Measurements from ENCODE around the gene TNS3.

TNS3 gene

GRCh38 chr7:47239931-47240421, 341.9 kb downstream of the TNS3 start:
- no peak for DNase-seq (ENCODE audit: extremely low read depth, low read depth)
- TF ChIP-seq, protein P1, sequence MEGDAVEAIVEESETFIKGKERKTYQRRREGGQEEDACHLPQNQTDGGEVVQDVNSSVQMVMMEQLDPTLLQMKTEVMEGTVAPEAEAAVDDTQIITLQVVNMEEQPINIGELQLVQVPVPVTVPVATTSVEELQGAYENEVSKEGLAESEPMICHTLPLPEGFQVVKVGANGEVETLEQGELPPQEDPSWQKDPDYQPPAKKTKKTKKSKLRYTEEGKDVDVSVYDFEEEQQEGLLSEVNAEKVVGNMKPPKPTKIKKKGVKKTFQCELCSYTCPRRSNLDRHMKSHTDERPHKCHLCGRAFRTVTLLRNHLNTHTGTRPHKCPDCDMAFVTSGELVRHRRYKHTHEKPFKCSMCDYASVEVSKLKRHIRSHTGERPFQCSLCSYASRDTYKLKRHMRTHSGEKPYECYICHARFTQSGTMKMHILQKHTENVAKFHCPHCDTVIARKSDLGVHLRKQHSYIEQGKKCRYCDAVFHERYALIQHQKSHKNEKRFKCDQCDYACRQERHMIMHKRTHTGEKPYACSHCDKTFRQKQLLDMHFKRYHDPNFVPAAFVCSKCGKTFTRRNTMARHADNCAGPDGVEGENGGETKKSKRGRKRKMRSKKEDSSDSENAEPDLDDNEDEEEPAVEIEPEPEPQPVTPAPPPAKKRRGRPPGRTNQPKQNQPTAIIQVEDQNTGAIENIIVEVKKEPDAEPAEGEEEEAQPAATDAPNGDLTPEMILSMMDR (IDR thresholded peaks at IDR 0.05; ENCODE audit: low read depth, low read length) = no peak

GRCh38 chr7:47239034-47239433, 342.9 kb downstream of the TNS3 start:
- no peak for DNase-seq (ENCODE audit: extremely low read depth, low read depth)
- TF ChIP-seq, protein P1 (IDR thresholded peaks at IDR 0.05; ENCODE audit: low read depth, low read length) = no peak

DNA sequence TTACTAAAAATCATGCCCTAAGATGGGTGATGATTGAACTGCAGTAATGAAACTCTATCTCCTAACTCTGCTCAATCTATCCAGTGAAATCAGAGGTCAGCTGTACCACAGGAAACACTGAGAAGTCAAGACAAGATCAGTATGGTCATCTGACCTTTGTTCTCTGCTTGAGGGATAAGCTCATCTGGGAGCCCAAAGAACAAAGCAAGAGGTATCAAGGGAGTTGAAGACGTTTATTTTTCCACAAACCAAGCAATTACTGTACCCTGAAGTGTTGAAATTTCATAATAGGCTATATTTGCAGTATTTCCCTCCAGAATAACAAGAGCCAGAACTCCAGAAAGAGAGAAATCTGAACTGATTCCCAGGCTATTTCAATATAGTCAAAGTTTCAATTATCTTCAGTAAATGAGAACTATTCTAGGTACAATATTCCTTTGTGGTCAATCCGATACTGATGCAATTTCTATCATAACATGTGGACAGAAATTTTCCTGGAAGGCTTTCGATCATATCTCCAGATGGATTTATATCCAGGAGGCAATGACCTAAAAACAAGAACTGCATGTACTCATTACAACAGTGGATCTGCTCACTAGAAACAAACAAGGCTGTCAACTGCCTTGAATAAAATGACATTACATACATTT, 345.3 kb downstream of the TNS3 start:
- TF ChIP-seq, protein P1 (IDR thresholded peaks at IDR 0.05; ENCODE audit: low read depth, low read length) = no peak
- DNase-seq (ENCODE audit: extremely low read depth, low read depth) = no peak

- TF ChIP-seq, protein P1 (IDR thresholded peaks at IDR 0.05; ENCODE audit: low read depth, low read length) = no peak
- DNase-seq (ENCODE audit: extremely low read depth, low read depth) = no peak
Observed at GRCh38 chr7:47233996-47234395, 347.9 kb downstream of the TNS3 start.

GRCh38 chr7:47232751-47233412, 349.0 kb downstream of the TNS3 start:
- TF ChIP-seq, protein P1 (IDR thresholded peaks at IDR 0.05; ENCODE audit: low read depth, low read length) = peak; percentile 15; the same call in 1 of the 2 replicates
- no peak for DNase-seq (ENCODE audit: extremely low read depth, low read depth)

DNA sequence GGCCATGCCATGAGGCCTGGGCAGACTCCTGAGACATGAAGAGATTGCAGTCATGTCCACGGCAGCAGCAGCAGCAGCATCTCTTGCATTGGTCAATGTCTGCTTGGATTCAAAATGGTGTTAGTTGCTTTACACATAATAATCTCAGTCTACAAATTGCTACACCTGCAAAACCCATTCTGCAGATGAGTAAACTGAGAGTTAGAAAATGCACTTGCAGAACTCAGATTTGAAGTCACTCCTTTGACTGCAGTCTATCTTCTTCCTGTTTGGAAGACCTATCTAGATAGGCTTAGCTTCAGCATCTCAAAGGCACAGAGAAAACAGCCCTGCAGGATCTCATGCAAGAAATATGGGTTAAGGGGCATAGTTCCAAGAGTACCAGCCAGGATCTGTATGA, 350.3 kb downstream of the TNS3 start:
- TF ChIP-seq, protein P1 (IDR thresholded peaks at IDR 0.05; ENCODE audit: low read depth, low read length) = no peak
- no peak for DNase-seq (ENCODE audit: extremely low read depth, low read depth)

GRCh38 chr7:47231032-47231431, 350.9 kb downstream of the TNS3 start:
- TF ChIP-seq, protein P1 (IDR thresholded peaks at IDR 0.05; ENCODE audit: low read depth, low read length) = no peak
- DNase-seq (ENCODE audit: extremely low read depth, low read depth) = no peak

All from AG09319 (cell line).